DND-41 (cell line): Measurements from ENCODE around the gene CFAP97.
"Not testable (repeated sequence)": the region's sequence is repeated elsewhere in the genome, so short reads cannot be mapped to it uniquely, and the experiment has no call there.

Source experiments
- CTCF ChIP-seq: IDR thresholded peaks from 2 replicates; pipeline ENCODE4 v1.5.1; 2012; ENCODE audit warnings: borderline replicate concordance, low read length, moderate library complexity, mild to moderate bottlenecking; ENCODE audit not compliant: poor library complexity, severe bottlenecking; ENCODE audit errors: extremely low read depth
- EZH2 ChIP-seq: IDR thresholded peaks from 3 replicates; pipeline ENCODE4 v1.6.1; 2012; ENCODE audit warnings: borderline replicate concordance, low read depth, mild to moderate bottlenecking, moderate library complexity, low read length, inconsistent platforms; ENCODE audit not compliant: severe bottlenecking

DNA sequence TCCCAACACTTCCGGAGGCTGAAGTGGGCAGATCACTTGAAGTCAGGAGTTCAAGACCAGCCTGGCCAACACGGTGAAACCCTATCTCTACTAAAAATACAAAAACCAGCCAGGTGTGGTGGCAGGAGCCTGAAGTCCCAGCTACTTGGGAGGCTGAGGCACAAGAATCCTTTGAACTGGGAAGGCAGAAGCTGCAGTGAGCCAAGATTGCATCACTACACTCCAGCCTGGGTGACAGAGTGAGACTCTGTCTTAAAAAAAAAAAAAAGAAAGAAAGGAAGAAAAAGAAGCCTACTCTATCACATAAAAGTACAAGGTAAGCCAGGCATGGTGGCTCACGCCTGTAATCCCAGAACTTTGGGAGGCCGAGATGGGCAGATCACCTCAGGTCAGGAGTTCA lies 5.6 kb downstream of the CFAP97 start:
- TF ChIP-seq EZH2, CTCF: not testable (repeated sequence)
